RWPE1 (cell line): ENCODE measurements around the gene IP6K1.

Experiments
- CTCF ChIA-PET: fragments of 350-600 bp; sonication (Branson Sonifier 250); formaldehyde crosslinking; extraction: SDS; loops from one replicate; lab custom pipeline; 2021; lab: Yijun Ruan, JAX
- POLR2A ChIA-PET: fragments of 400-600 bp; formaldehyde crosslinking; extraction: SDS; loops from one replicate; lab custom pipeline; 2020; ENCODE audit warnings: antibody characterized with exemption; ENCODE audit not compliant: low non-redundant PET; lab: Yijun Ruan, JAX
- DNase-seq: peaks from one replicate; pipeline ENCODE4 v3.0.0; 2012; ENCODE audit warnings: low spot score
- H3K27ac ChIP-seq: fragments of 450-650 bp; 2 replicates; pipeline ENCODE4 v1.5.1; 2017
- CTCF ChIP-seq: fragments of 450-650 bp; conservative IDR thresholded peaks from 2 replicates; pipeline ENCODE4 v1.5.1; 2017; ENCODE audit warnings: low read depth, mild to moderate bottlenecking

Gene IP6K1

GRCh38 chr3:49716169-49716568 lies 70.2 kb downstream of the IP6K1 start:
- ChIA-PET POLR2A (no interaction called here), CTCF (interaction anchor here (0.6 kb wide), 1 partner anchor 29 kb away, joined by 3 read pairs; no protein-coding TSS in a partner anchor)
- no peak for TF ChIP-seq CTCF
- H3K27ac ChIP-seq, result no peak overlapping the region
- DNase-seq, result no peak

DNA sequence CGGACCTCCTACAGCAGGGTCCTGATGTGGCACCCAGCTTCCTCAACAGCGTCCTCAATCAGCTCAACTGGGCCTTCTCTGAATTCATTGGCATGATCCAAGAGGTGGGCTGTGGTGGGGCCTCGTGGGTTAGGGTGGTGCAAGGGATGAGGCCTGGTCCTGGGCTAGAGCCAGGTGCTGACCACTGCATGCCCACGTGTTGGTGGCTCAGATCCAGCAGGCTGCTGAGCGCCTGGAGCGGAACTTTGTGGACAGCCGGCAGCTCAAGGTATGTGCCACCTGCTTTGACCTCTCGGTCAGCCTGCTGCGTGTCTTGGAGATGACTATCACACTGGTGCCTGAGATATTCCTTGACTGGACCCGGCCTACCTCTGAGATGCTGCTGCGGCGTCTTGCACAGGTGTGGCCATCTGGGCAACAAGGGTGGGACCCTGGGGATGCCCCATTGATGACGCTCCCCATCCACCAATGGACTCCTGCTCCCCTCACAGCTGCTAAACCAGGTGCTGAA lies 70.7 kb downstream of the IP6K1 start:
- ChIA-PET POLR2A (no interaction called here), CTCF (no interaction called here)
- TF ChIP-seq CTCF, result no peak
- H3K27ac ChIP-seq, result no peak overlapping the region
- DNase-seq, result no peak

DNA sequence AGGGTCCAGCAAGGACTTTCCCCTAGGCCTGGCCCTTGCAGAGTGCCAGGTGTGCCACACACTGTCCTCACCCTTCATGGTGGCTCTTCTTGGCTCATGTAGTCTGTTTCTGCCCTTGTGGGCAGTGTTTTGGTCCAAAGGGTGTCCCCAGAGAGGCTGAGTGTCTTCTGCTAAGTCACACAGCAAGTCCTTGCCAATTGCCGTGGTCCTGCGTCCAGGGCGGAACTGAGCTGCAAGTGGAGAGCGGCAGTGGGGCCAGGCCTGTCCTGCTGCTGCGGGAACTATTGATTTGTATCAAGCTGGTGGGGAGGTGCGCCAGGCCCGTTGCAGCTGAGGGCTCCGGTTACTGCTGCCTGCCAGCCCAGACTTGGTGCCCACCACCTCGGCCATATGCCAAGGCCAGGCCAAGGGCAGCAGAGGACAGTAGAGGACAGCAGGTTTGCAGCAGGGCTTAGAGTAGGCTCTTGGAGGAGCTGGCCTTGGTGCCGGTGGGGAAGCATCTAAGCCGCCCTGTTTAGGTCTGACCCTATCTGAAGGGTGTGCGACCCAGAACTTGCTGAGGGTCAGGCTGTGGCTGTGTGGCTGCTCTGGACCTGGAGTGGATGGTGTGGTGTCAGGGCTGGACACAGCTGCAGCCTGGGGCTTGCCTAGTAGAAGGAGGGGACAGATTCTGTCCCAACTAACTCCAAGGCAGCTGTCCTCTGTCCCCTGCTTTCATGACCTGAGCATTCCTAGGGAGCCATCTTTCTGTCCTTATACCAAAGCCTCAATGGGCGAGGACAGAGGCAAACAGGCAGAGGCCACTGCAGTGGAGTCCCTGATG lies 71.4 kb downstream of the IP6K1 start:
- TF ChIP-seq CTCF, result no peak
- POLR2A ChIA-PET, result no interaction called here
- CTCF ChIA-PET, result no interaction called here

DNA sequence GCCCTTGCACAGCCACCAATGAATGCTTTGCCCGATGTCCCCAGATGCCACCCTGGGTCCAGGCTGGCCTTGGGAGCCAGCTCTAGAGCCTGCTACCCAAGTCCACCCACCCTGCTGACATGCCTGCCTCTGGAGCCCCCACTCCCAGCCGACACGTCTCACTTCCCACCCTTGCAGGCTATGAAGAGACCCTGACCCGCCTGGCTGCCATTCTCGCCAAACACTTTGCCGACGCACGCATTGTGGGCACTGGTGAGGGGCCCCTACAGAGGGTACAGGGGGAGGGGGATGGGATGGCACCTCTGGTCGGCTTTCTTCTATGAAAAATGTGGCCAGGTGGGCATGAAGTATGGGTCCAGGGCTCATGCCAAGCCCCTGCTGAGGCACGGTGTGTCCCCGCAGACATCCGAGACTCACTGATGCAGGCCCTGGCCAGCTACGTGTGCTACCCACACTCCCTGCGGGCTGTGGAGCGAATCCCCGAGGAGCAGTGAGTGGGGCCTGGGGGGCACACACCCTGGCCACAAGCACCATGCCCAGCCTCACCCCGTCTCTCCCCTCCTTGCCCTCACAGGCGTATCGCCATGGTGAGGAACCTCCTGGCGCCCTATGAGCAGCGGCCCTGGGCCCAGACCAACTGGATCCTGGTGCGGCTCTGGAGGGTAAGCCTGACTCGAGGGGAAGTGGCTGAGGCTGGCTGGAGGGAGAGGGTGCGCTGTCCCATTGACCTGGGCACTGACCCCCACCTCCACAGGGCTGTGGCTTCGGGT lies 72.8 kb downstream of the IP6K1 start:
- ChIA-PET POLR2A (no interaction called here), CTCF (no interaction called here)
- peak overlapping the region; percentile 33 for H3K27ac ChIP-seq
- DNase-seq, result no peak
- no peak for TF ChIP-seq CTCF

More for the DNA sequence above, 71.4 kb downstream of the IP6K1 start:
- no peak for DNase-seq
- H3K27ac ChIP-seq, result no peak overlapping the region

- POLR2A ChIA-PET, result no interaction called here
Observed at GRCh38 chr3:49712631-49713317, 73.6 kb downstream of the IP6K1 start.

More at GRCh38 chr3:49712631-49713317, 73.6 kb downstream of the IP6K1 start:
- peak overlapping the region; percentile 33 for H3K27ac ChIP-seq
- TF ChIP-seq CTCF, result no peak
- DNase-seq, result no peak
- CTCF ChIA-PET, result no interaction called here
